ENCODE data around the gene PBRM1. TPM values are rescaled to one million over a fixed set of nuclear protein-coding genes. Genes with fewer than 3 reads are reported as not detected.
A peak's percentile ranks its signal among the peaks of the same experiment; 100 is the strongest.

Gene PBRM1
- polyA plus RNA-seq, 1 donor (not counting 4 experiments of a cell fraction or from before 2014, with no cell fraction given) = 26.0 TPM

GRCh38 chr3:52524258-52524751, 161.4 kb downstream of the PBRM1 start:
- H4K20me1 ChIP-seq (ENCODE audit: control insufficient read depth, extremely low read depth, insufficient read depth, low read length) = peaks cover 3% of the 10 kb centered on the region
- H3K9me3 ChIP-seq (ENCODE audit: control insufficient read depth, low read depth, low read length) = no peaks in the 10 kb centered on the region
- no peak overlapping the region for H3K4me3 ChIP-seq (ENCODE audit: control insufficient read depth in 2 of 3, extremely low read depth in 1 of 3, insufficient read depth in 2 of 3, low read depth in 1 of 3, low read length in 3 of 3)
- H3K36me3 ChIP-seq (ENCODE audit: control insufficient read depth in 2 of 2, extremely low read depth in 1 of 2, insufficient read depth in 2 of 2, low read length in 2 of 2) = peaks cover 12 to 16% of the 10 kb centered on the region in 2 experiments
- dilution Hi-C loops (cut with MboI; ENCODE audit: extremely low pct_ligation_motif_present, low sequenced_read_pairs) = no loop called here
- H3K27me3 ChIP-seq (ENCODE audit: control insufficient read depth, extremely low read depth, insufficient read depth, low read length) = no peaks in the 10 kb centered on the region
- no peaks in the 10 kb centered on the region for H3K79me2 ChIP-seq (ENCODE audit: control insufficient read depth, insufficient read depth, low read length)
- DNase-seq (ENCODE audit: low read depth, low spot score) (no peak), FAIRE-seq (no peak)
- TF ChIP-seq EZH2 (IDR thresholded peaks at IDR 0.05; ENCODE audit: low read length) = no peak
- no peak for TF ChIP-seq CTCF (optimal IDR thresholded peaks at IDR 0.05 in 1 of 3, IDR thresholded peaks at IDR 0.05 in 1 of 3, conservative IDR thresholded peaks at IDR 0.05 in 1 of 3; ENCODE audit: extremely low read depth in 1 of 3, insufficient read depth in 2 of 3, low read length in 3 of 3)
- H2AFZ ChIP-seq (ENCODE audit: control insufficient read depth, low read length) = no peak overlapping the region
- H3K4me2 ChIP-seq (ENCODE audit: control insufficient read depth, extremely low read depth, insufficient read depth, low read depth, low read length) = peak overlapping the region; percentile 32
- peaks cover 20% of the 10 kb centered on the region for H3K4me1 ChIP-seq (ENCODE audit: control insufficient read depth, extremely low read depth, insufficient read depth, low read length)
- no peak overlapping the region for H3K9ac ChIP-seq (ENCODE audit: control insufficient read depth, extremely low read depth, insufficient read depth, low read length)
- H3K27ac ChIP-seq (ENCODE audit: control insufficient read depth, insufficient read depth, low read length) = no peak overlapping the region
- peaks cover 3% of the 10 kb centered on the region for H3K9me1 ChIP-seq (ENCODE audit: control insufficient read depth, extremely low read depth, insufficient read depth, low read length)

GRCh38 chr3:52523386-52524257, 162.1 kb downstream of the PBRM1 start:
- DNase-seq (ENCODE audit: low read depth, low spot score) = no peak
- peaks cover 12% of the 10 kb centered on the region in 2 experiments for H3K36me3 ChIP-seq (ENCODE audit: control insufficient read depth in 2 of 2, extremely low read depth in 1 of 2, insufficient read depth in 2 of 2, low read length in 2 of 2)
- H4K20me1 ChIP-seq (ENCODE audit: control insufficient read depth, extremely low read depth, insufficient read depth, low read length) = peaks cover 3% of the 10 kb centered on the region
- H3K79me2 ChIP-seq (ENCODE audit: control insufficient read depth, insufficient read depth, low read length) = no peaks in the 10 kb centered on the region
- no peak for TF ChIP-seq EZH2 (IDR thresholded peaks at IDR 0.05; ENCODE audit: low read length)
- TF ChIP-seq CTCF (optimal IDR thresholded peaks at IDR 0.05 in 1 of 3, IDR thresholded peaks at IDR 0.05 in 1 of 3, conservative IDR thresholded peaks at IDR 0.05 in 1 of 3; ENCODE audit: extremely low read depth in 1 of 3, insufficient read depth in 2 of 3, low read length in 3 of 3) = no peak
- peaks cover 3% of the 10 kb centered on the region for H3K9me1 ChIP-seq (ENCODE audit: control insufficient read depth, extremely low read depth, insufficient read depth, low read length)
- H3K27ac ChIP-seq (ENCODE audit: control insufficient read depth, insufficient read depth, low read length) = no peak overlapping the region
- H2AFZ ChIP-seq (ENCODE audit: control insufficient read depth, low read length) = no peak overlapping the region
- peaks cover 20% of the 10 kb centered on the region for H3K4me1 ChIP-seq (ENCODE audit: control insufficient read depth, extremely low read depth, insufficient read depth, low read length)
- H3K27me3 ChIP-seq (ENCODE audit: control insufficient read depth, extremely low read depth, insufficient read depth, low read length) = no peaks in the 10 kb centered on the region
- dilution Hi-C loops (cut with MboI; ENCODE audit: extremely low pct_ligation_motif_present, low sequenced_read_pairs) = no loop called here
- no peak overlapping the region for H3K9ac ChIP-seq (ENCODE audit: control insufficient read depth, extremely low read depth, insufficient read depth, low read length)
- no peaks in the 10 kb centered on the region for H3K9me3 ChIP-seq (ENCODE audit: control insufficient read depth, low read depth, low read length)
- H3K4me2 ChIP-seq (ENCODE audit: control insufficient read depth, extremely low read depth, insufficient read depth, low read depth, low read length) = no peak overlapping the region
- no peak for FAIRE-seq
- H3K4me3 ChIP-seq (ENCODE audit: control insufficient read depth in 2 of 3, extremely low read depth in 1 of 3, insufficient read depth in 2 of 3, low read depth in 1 of 3, low read length in 3 of 3) = no peak overlapping the region

All from keratinocyte (primary cell).